NCI-H2029 treated with DMSO at 0.1 percent for 48 hours (cell line): Measurements from ENCODE around the gene CFAP65.

Source experiments
- DNase-seq: peaks from one replicate; lab custom pipeline; 2025; lab: John Stamatoyannopoulos, UW

The CFAP65 gene

GRCh38 chr2:219032051-219032745 is 9.1 kb downstream of the CFAP65 start:
- no peak for DNase-seq

DNA sequence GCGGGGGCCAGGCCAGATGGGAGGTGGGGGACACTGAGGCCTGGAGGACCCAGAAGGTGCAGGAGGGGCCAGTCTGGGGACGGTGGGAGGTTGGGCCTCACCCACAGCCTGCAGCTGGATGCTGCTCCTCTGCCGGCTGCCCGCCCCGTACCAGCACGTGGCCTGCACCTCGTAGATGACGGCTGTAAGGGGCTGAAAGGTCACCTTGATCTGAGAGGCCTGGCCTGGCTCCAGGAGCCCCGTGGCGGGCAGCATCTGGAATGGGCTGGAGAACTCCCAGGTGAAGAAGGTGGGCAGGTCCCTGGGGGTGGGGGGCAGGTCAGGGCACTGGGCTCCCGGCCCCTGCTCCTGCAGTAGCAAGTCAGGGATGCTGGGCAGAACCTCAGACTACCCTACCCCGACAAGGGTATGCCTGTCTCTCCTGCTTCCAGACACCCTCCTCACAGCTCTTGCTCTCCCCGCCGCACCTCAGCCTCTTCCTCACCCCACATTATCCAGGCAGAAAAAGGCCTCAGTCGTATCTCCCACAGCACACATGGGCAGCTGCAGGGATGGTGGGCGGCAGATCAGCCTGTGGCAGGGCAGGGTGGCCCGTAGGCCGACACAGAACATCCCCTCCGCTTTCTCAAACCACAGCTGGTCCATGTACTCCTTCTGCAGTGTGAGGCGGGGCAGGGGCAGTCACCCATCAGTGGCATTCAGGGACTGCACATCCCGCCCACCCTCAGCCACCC is 10.1 kb downstream of the CFAP65 start:
- no peak for DNase-seq

DNA sequence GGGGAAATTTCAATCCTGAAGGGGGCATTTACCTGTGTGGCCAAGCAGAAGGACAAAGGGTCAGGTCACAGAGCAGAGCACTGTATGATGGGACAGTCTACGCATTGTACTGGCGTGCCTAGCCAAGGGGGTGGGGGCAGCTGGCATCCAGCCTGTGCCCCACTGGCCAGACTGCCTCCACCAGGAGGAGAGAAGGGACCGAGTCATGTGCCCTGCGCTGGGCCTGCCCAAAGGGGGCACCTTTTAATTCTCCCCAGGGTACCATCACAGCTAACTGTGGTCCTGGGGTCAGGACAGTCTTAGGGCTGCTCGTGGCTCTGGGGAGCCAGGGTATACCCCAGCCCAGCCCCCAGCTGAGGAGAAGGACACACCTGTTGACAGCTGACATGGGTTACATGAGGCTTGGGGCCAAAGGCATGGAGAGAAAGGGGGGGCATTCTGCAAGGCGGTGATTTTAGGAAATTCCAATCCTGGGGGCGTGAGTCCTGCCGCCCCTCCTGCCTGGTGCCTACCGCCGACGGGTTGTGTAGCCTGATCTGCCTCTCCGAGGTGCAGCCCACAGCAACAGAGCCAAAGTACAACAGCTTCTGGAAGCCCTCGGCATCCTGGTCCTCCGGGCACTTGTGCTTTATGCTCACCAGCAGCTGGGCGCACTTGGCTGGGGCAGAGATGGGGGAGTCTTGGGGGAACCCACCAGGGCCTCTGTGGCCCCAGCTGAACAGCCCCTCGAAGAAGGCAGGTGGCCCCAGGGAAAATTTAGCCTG is 11.0 kb downstream of the CFAP65 start:
- DNase-seq, result no peak

GRCh38 chr2:219029829-219030165 is 11.5 kb downstream of the CFAP65 start:
- peak; percentile 38 for DNase-seq

- no peak for DNase-seq
Measured at GRCh38 chr2:219028996-219029828, 12.1 kb downstream of the CFAP65 start.

DNA sequence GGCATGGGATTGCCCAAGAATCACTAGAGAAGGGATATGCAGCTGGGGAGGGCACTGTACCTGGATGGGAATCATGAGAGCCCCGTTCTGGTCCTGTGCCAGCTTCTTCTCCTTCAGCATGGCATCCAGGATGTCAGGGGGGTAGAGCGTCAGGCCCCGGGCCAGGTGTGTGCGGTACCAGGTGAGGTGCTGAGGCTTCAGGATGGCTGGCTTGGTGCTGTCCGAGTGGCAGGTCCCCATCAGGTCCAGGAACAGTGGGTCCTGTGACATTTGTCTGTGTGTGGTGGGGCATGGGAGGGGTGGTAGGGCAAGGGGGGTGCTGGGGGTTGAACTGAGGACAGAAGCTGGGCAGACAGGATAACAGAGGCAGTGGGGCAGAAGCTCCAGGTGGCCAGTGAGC is 13.2 kb downstream of the CFAP65 start:
- no peak for DNase-seq

DNA sequence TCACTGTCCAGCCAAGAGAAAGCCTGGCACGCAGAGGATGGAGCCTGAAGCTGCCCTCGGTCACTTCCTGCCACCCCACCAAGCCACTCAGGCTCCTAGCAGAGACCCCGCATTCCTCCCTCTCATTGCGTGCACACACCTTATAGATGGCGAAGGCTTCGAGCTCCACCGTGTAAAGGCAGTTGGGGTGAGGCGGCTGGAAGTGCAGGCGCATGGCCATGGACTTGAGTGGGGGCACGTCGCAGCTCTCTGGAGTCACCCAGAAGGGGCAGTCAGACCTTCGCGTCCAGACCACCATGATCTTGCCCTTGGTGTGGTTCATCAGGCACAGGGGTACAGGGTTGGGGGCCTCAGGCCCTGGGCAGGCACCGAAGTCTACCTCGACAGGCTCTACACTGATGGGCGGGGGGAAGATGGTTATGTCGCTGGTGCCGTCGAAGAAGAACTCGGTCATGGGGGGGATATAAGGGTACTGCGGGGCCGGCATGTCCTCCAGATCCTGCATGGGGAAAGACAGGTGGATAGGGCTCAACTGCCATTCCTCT is 13.7 kb downstream of the CFAP65 start:
- no peak for DNase-seq

DNA sequence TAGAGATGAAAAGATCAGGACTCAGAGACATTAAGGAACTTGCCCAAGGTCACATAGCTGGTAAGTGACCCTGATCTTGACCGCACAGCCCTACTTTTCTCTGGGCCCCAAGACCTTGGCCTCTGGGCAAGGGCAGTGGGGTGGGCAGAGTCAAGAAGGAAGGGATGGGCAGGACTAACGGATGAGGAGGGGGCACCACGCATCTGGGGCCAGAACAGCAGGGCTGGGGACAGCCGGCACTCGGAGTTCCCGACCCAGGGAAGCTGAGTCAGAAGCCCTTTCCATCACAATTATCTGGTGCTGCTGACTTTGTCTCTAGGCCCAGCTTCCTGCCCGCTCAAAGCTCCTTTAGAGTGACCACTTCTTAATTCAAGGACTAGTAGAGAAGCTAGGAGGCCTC is 14.4 kb downstream of the CFAP65 start:
- no peak for DNase-seq

DNA sequence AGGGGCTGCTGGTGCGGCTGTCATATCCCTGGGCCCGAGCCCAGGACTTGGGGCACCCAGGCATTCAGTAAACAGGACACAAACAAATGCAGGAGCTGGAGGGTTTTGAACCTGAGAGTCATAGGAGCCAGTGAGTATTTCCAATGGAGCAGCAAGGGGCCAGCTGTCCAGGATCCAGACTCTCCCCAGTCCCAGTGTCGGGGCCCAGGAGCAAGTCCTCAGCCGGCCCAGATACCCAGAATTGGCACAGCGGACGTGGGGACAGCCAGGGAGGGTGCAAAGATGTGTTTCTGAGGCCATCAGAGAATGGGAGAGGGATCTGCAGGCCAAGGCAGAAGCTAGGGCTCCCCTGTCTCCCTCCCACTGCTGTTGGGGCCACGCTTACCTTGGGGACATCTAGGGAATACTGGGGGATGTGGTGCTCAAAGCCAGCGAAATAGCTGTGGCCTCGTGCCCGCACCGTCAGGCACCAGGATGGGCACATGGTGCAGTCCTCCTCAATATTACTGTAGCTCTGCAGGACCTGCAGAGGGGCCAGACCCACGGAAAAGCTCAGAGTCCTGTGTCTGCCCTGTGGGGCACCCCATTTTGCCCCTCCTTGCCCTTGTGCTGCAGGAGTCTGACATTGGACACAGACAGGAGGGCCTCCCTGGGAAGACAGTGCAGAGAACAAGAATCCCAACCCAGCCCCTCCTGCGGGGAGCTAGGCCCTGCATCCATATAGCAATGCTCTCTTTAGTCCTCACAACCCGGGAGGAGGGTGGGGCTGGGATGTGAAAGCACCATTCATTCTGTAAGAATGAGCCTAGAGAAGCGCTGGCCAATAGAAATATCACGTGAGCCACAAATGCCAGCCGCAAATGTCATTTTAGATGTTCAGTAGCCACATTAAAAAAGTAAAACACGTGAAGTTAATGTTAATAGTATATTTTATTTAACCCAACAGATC is 15.4 kb downstream of the CFAP65 start:
- DNase-seq, result no peak

GRCh38 chr2:219024059-219024458 is 17.3 kb downstream of the CFAP65 start:
- DNase-seq, result no peak

DNA sequence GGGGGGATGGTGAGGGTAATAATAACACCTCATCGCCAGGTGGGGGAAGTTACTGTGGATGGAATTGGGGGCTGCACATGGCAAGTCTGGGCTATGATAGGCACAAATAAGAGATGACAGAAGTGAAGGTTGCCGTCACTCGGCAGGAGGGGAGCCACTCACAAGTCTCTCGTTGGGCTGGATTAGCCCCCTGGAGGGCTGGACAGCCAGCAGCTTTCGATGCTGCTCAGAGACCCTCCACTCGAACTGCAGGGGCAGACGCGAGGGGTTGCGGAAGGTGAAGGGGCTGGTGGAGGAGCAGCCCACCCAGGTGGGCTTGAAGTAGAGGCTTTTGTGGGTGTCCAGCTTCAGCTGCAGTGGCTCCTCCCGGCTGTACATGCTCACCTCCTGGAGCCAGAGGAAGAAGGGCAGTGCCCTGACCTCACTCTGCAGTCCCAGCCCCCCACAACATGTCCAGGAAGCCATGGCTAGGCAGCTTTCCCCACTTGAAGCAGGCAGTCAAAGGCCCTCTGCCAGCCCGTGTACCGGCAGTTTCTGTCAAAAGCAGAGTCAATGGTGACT is 18.2 kb downstream of the CFAP65 start:
- DNase-seq, result no peak

- no peak for DNase-seq
Measured at GRCh38 chr2:219022616-219023015, 18.7 kb downstream of the CFAP65 start.

DNA sequence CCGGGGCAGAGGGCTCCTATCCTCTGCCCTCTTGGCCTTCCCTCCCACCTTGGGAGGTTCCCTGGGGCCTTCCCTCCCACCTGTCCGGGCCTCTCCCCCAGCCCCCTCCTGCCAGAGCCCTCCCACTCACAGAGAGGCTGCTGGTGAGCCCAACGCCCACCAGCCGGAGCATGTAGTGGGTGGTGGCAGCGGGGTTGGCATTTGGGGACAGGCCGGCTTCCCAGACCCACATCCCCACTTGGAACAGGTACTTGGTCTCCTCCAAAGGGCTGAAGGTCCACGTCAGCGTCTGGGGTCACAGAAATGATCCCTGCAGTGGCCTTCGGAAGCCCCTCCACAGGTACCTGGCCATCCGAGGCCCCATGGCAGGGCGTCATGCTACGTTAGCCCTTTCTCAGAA is 19.3 kb downstream of the CFAP65 start:
- no peak for DNase-seq

DNA sequence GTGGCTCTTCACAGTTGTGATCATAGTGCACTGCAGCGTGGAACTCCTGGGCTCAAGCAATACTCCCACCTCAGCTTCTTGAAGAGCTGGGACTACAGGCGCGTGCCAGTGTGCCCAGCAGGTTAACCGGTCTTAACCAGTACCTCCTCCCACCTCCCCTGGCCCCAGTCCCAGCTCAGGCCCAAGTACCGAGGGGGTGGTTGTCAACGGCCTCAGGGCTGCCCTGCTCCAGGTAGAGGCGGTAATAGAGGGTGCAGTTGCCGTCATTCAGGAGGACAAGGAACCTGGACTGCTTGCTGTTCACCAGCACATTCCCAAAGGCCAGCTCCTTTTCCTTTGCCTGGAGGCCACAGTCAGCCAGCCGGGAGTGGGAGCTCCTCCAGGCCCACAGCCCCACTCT is 19.7 kb downstream of the CFAP65 start:
- peak; percentile 48 for DNase-seq

- peak; percentile 62 for DNase-seq
Measured at GRCh38 chr2:219020604-219021365, 20.5 kb downstream of the CFAP65 start.

DNA sequence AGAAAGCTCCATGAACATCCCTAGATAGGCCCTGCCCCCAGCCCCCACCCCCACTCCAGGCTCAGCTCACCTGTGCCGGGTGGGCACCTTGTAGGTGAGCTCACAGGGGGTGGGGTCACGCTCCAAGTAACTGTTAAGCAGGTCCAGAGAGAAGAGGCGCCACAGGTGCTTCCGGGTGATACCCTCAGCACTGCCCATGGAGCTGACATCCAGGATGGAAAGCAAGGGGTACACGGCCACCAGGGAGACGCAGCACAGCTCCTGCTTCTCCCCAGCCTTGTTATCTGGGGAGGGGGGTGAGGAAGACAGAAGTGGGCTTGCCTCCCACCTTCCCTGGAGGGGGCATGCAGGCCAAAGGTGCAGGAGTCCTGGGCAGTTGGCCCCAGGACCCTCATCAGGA is 21.9 kb downstream of the CFAP65 start:
- DNase-seq, result no peak

DNA sequence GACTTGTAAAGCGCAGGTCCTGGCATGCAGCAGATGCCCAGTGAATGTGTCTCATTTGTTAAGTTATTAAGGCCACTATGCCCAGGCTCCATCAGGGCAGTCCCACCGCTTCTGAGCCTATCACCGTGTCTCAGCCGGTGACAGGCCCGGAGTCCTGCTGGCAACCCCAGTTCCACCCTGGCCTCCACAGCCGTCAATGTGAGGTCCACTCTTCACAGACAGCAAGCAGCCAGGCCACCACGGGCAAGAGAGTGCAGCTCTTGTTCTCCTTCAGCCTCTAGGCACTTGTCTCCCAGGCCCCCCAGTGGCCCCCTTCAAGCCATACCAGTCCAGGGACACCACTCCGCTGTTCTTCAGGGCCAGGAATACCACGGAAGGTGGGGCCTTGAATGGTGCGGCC is 22.6 kb downstream of the CFAP65 start:
- no peak for DNase-seq

- no peak for DNase-seq
Measured at GRCh38 chr2:219018286-219018685, 23.0 kb downstream of the CFAP65 start.

GRCh38 chr2:219017201-219017931 is 23.9 kb downstream of the CFAP65 start:
- no peak for DNase-seq
